NCI-H2107 treated with DMSO at 0.1 percent for 48 hours (cell line): Measurements from ENCODE around the gene MPO.

Experiments
- DNase-seq: peaks from one replicate; lab custom pipeline; 2025; ENCODE audit not compliant: unreplicated experiment; lab: John Stamatoyannopoulos, UW

The MPO gene, protein sequence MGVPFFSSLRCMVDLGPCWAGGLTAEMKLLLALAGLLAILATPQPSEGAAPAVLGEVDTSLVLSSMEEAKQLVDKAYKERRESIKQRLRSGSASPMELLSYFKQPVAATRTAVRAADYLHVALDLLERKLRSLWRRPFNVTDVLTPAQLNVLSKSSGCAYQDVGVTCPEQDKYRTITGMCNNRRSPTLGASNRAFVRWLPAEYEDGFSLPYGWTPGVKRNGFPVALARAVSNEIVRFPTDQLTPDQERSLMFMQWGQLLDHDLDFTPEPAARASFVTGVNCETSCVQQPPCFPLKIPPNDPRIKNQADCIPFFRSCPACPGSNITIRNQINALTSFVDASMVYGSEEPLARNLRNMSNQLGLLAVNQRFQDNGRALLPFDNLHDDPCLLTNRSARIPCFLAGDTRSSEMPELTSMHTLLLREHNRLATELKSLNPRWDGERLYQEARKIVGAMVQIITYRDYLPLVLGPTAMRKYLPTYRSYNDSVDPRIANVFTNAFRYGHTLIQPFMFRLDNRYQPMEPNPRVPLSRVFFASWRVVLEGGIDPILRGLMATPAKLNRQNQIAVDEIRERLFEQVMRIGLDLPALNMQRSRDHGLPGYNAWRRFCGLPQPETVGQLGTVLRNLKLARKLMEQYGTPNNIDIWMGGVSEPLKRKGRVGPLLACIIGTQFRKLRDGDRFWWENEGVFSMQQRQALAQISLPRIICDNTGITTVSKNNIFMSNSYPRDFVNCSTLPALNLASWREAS

DNA sequence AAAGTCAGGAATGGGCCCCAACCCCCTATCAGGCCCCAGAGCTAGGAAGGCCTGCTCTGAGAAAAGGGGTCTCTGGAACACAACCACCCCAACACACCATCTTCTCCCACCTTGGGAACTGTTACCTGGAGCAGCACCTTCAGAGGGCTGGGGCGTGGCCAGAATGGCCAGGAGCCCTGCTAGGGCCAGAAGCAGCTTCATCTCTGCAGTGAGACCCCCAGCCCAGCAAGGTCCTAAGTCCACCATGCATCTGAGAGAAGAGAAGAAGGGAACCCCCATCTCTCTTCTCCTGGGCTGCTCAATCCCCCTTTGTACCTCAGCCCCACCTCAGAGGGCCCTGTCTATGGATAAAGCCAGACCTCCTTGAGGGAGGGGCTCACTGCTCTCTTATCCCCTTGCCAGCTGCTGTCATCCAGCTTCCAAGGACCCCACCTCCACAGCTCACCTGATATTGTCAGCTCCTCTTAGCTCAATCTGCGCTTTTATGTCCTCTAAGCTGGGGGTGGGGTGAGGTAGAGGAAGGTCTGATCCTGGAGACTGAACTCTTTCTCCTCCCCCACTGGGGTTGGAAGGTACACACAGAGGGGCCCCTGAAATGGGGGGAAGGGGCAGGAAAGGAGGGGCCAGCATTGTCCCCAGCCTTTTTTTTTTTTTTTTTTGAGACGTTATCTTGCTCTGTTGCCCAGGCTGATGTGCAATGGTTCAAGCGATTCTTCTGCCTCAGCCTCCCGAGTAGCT, at the start of gene MPO:
TSS of gene MPO (minus strand) at position 456 of the 738 bp plus-strand sequence. CDS start at position 279, 177 bp downstream.
- no peak for DNase-seq

GRCh38 chr17:58329810-58330537, 49.2 kb upstream of the MPO start:
- DNase-seq = no peak

DNA sequence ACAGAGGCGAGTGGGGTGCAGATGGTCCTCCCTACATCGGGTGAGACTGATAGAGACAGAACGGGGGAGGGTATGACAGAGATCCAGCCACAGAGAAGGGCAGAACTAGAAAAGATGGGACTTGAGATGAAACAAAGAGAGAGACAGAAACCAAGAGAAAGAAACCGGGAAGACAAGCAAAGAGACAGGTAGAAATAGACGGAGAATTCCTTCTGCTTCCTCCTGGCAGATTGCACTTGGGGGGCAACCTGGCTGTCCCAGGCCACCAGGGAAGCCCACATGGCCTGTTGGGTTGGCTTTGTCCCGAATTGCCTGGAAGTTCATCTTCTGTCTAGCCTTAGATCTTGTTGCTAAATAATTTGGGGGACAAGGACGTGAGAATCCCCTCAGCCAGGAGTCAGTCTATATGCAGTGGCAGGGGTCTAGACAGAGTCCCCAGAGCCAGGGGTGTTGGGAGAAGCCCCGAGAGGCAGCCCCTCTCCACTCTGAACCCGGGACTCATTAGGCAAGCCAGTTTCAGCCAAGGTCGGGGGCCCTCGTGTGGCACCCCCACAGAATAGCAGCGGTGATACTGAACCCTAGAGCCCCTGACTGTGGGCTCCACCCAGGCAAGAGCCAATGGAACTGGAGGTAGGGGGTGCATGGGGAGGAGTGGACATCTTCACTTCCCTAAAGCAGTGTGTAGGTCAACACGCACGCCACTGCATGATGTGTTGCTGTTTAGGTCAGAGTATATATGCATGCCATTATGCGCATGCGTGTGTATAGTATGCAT, 48.5 kb upstream of the MPO start:
- no peak for DNase-seq

- DNase-seq = no peak
These were observed 47.7 kb upstream of the MPO start, which contains the start of gene TSPOAP1 for GRCh38 chr17:58328195-58329034. Gene TSPOAP1 (minus strand): TSS chr17:58328795. CDS start chr17:58327920, 875 bp downstream.

- no peak for DNase-seq
These were observed 46.8 kb upstream of the MPO start for GRCh38 chr17:58327363-58328194.

DNA sequence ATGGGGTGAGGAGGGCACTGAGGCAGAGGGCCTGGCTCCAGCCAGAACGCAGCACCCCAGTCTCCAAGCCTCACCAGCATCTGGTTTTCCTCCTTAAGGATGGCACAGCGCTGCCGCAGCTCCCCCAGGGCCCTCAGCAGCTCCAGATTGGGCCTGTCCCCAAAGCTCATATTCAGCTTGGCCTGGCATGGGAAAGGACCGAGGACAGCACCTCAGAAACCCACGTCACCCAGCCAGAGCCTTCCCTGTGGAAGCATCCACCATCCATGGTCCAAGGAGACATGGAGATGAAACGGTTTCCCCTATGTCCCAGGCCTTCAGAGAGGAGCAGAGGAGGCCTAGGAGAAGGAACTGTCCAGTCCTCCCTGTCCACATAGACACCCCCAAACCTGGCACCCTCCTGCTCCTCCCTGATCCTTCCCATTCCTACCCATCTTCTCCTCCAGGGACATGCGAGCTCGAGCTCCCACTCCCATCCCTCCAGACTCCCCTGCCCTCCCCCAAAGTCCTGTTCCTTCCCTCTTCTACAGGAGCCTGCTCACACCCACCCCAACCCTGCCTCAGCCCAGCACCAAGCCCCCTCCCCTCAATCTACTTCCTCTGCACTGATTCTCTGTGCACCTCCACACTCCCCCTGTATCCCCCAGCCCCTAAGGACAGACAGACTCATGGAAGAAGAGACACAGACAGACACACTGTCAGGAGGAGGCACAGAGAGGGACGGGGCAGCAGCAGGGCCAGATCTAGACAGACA, 46.1 kb upstream of the MPO start:
- DNase-seq = no peak

GRCh38 chr17:58325976-58326468, 45.3 kb upstream of the MPO start:
- DNase-seq = no peak

GRCh38 chr17:58325289-58325726, 44.6 kb upstream of the MPO start:
- no peak for DNase-seq

DNA sequence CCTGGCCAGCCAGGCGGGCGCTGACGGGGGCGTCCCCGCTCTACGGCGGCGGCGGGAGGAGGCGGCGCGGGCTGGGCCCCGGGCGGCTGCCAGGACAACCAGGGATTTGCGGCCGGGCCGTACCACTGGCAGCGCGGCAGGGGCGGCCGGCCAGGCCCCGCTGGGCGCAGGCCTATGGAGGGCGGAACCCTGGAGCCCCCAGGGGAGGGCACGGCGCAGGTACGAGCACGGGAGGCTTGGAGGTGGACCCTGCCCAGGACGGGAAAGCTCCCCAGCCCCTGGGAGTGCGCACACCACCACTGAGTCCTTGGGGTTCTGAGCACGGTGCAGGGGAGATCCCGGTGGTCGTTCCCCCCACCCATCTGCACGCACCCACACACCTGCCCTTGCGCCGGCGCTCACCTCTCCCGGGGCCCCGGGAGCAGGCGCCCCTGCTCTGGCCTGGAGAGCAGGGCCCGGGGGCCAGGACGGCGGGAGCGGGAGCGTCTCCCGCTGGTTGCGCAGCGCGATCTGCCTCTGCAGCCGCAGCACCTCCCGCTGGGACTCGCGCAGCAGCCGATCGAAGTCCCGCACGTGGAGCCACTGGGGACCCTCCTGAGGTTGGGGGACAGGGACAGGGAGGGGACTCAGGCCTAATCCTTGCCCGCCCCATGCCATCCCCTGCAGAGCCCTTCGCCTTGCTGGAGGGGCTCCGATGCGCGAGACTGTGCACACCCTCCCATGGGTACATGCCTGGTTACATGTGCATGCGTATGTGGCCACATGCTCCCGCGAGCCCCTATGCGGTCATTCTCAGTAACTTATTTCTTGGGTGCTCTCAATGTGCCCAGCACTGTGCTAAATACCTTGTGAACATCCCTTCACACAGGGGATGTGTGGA, 43.9 kb upstream of the MPO start:
- DNase-seq = no peak

DNA sequence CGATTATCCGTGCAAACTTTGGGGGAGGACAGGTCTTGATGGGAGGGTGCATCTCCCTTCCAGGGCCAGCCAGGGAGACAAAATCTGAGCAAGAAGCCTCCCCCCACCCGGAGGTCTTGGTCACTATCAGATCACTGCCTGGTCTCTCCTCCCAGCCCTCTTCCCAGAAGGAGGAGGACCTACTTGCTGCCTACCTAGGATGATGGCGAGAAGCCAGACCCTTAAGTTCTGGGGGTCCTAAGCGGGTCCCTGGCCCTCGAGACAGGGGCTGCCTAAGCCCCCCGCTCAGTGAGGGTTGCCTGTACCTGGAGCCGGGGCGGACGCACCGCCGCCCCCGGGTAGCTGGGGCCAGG, 43.3 kb upstream of the MPO start:
- no peak for DNase-seq

DNA sequence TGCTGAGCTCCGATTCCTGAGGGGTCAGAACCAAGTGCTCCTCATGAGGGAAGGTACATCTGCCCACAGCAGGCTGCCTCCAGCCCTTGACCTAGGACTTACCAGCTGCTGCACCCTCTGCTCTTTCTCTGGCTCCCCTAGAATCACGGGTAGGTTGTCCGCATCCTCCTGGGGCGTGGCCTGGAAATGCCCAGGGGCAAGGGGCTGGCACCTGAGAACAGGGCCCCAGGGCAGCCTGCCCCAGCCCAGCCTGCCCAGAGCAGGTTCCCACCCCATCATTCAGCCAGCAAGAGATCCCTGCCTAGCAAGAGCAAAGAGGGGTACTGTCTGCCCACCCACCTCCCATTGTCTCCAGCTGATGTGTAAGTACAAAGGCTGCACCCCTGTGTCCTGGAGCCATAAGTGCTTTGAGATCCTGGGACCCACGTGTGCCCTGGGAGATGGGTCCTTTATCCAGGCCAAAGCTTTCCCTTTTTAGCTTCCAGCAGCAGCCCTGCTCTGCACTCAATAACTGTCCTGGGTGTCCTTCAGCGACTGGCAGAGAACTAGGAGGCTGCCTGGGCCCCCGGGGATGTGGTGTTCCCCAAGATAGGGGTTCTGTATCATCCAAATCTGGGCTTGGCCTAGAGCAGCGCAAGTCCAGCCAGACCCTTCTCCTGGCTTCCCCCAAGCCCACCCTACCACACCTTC, 42.8 kb upstream of the MPO start:
- DNase-seq = no peak

GRCh38 chr17:58322581-58323185, 41.9 kb upstream of the MPO start:
- no peak for DNase-seq

GRCh38 chr17:58321571-58322525, 41.1 kb upstream of the MPO start:
- DNase-seq = no peak

DNA sequence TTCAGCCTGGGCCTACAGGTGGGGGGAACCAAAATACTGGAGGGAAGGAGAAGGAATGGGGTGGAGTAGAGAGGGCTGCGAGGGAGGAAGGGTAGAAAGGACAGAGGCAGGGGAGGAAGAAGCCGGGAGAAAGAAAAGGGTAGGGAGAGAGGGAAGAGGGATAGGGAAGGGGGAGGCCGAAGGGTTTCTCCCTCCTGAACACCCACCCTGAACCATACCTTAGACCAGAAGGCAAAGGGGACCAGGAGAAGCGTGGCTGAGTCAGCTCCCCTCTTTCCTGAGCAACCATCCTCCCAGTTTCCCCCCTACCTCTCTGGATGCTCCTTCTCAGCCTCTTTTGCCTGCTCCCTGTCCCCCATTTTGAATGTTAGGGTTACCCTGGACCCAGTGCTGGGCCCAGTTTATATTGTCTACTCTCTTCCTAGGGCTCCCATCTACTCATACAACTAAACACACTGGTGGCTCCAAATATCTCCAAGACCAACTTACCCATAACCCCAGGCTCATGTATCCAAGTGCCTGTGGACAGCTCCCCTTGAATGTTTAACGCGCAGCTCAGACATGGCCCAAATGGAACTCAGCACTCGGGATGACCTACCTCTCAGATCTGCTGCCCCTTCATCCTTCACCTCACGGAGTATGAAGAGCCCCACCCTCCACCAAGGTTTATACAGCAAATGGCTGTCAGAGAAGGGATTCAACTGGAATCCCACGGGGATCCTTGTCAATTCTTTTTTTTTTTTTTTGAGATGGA, 40.0 kb upstream of the MPO start:
- no peak for DNase-seq
